ENCODE measurements around the gene R3HDM2.

The R3HDM2 gene

DNA sequence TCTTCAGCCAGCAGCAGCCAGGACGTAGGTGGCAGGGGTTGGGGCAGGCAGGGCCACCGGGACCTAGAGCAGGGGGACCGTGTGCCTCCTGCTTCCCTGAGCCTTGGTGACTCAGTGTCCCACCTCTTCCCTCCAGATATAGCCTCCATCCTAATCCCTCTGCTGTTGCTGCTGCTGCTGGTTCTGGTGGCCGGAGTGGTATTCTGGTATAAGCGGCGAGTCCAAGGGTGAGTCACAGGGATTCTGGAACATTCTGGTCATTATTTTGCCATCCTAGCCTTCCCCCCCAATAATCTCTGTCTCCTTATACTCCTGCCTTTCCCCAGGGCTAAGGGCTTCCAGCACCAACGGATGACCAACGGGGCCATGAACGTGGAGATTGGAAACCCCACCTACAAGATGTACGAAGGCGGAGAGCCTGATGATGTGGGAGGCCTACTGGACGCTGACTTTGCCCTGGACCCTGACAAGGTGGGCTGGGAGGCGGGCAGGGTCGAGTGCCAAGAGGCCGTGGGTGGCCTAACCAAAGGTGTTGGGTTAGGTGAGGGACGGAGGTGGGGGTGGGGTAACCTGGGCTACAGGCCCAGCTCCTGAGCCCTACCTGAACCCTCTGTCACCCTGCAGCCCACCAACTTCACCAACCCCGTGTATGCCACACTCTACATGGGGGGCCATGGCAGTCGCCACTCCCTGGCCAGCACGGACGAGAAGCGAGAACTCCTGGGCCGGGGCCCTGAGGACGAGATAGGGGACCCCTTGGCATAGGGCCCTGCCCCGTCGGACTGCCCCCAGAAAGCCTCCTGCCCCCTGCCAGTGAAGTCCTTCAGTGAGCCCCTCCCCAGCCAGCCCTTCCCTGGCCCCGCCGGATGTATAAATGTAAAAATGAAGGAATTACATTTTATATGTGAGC, 218.8 kb downstream of the R3HDM2 start:
- no peak for TF ChIP-seq CTCF (IDR thresholded peaks at IDR 0.05)
- Mint-ChIP-seq H3K27me3 (ENCODE audit: low read depth, poor library complexity) (peaks cover 32% of the 10 kb centered on the region), H3K4me1 (peaks cover 34% of the 10 kb centered on the region), H3K27ac (no peak overlapping the region), H3K9me3 (no peaks in the 10 kb centered on the region), H3K4me3 (no peak overlapping the region), H3K36me3 (ENCODE audit: low read depth) (peaks cover 13% of the 10 kb centered on the region)
- DNase-seq, result no peak

DNA sequence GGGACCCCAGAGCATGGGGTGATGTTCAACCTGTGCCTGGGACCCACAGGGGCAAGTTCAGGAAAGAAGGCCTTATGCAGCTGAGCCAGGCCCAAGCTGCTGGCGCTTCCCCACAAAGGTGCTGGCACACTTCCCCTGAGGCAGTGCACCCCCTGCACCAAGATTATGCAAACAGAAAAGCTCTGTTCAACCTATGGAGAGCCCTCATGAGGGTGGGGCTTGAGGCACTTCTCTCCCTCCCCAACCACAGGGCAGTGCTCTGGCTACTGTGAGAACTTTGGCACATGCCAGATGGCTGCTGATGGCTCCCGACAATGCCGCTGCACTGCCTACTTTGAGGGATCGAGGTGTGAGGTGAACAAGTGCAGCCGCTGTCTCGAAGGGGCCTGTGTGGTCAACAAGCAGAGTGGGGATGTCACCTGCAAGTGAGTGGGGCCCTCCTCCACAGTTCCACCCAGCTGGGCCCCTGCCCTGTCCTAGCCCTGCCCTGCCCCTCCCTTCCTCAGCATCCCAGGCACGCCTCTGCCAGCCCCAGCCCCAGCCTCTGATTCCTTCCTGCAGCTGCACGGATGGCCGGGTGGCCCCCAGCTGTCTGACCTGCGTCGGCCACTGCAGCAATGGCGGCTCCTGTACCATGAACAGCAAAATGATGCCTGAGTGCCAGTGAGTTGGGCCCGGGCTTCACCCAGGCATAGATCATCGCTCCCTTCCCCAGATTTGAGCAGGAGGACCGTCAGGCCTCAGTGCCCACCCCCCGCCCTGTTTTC, 219.7 kb downstream of the R3HDM2 start:
- H3K27me3 Mint-ChIP-seq (ENCODE audit: low read depth, poor library complexity), result peaks cover 28% of the 10 kb centered on the region
- H3K9me3 Mint-ChIP-seq, result no peaks in the 10 kb centered on the region
- no peak for TF ChIP-seq CTCF (IDR thresholded peaks at IDR 0.05)
- H3K27ac Mint-ChIP-seq, result no peak overlapping the region
- DNase-seq, result no peak
- peaks cover 34% of the 10 kb centered on the region for H3K4me1 Mint-ChIP-seq
- H3K4me3 Mint-ChIP-seq, result no peak overlapping the region
- H3K36me3 Mint-ChIP-seq (ENCODE audit: low read depth), result peaks cover 13% of the 10 kb centered on the region

DNA sequence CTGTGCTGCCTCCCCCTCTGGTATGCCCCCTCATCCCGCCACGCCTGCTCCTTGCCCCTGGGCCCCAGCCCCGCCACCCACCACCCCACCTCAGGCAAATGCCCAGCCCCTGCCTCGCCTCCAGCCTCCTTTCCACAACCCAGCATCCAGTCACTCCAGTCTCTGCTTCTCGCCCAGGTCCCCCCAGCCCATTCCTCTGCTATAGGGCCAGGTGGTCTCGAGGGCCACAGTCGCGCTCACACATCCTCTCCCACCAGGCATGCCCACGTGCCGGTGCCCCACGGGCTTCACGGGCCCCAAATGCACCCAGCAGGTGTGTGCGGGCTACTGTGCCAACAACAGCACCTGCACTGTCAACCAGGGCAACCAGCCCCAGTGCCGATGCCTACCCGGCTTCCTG, 220.4 kb downstream of the R3HDM2 start:
- no peak for DNase-seq
- peaks cover 28% of the 10 kb centered on the region for H3K4me1 Mint-ChIP-seq
- no peak overlapping the region for H3K4me3 Mint-ChIP-seq
- peaks cover 19% of the 10 kb centered on the region for H3K36me3 Mint-ChIP-seq (ENCODE audit: low read depth)
- no peak overlapping the region for H3K27ac Mint-ChIP-seq
- H3K27me3 Mint-ChIP-seq (ENCODE audit: low read depth, poor library complexity), result peaks cover 21% of the 10 kb centered on the region
- no peak for TF ChIP-seq CTCF (IDR thresholded peaks at IDR 0.05)
- H3K9me3 Mint-ChIP-seq, result no peaks in the 10 kb centered on the region

GRCh38 chr12:57209916-57210315, 220.9 kb downstream of the R3HDM2 start:
- Mint-ChIP-seq H3K27ac (no peak overlapping the region), H3K4me1 (peaks cover 23% of the 10 kb centered on the region), H3K4me3 (no peak overlapping the region), H3K9me3 (no peaks in the 10 kb centered on the region), H3K36me3 (ENCODE audit: low read depth) (peaks cover 19% of the 10 kb centered on the region), H3K27me3 (ENCODE audit: low read depth, poor library complexity) (peaks cover 16% of the 10 kb centered on the region)
- TF ChIP-seq CTCF (IDR thresholded peaks at IDR 0.05), result no peak
- DNase-seq, result no peak

DNA sequence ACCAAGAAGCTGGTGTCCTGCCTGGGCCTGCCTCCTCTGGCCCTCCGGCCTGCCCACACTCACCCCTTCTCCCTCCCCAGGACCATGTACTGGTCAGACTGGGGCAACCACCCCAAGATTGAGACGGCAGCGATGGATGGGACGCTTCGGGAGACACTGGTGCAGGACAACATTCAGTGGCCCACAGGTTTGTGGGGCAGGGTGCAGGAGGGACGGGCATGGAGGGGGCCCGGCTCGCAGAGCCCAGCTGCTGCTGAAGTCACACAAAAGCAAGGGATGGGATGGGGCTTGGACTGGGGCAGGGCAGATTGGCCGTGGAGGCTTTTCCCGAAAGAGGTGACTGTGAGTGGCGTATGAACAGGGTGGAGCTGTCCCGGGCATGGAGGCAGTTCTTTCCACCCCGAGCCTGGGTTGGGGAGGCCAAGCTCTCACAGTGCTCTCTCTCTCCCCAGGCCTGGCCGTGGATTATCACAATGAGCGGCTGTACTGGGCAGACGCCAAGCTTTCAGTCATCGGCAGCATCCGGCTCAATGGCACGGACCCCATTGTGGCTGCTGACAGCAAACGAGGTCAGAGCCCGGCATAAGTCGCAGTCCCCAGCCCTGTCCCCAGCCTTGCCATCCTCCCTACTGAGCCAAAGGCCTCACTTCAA, 222.1 kb downstream of the R3HDM2 start:
- H3K4me1 Mint-ChIP-seq, result peaks cover 11% of the 10 kb centered on the region
- no peak overlapping the region for H3K4me3 Mint-ChIP-seq
- no peak for TF ChIP-seq CTCF (IDR thresholded peaks at IDR 0.05)
- peaks cover 4% of the 10 kb centered on the region for H3K27me3 Mint-ChIP-seq (ENCODE audit: low read depth, poor library complexity)
- no peak overlapping the region for H3K27ac Mint-ChIP-seq
- no peak for DNase-seq
- H3K9me3 Mint-ChIP-seq, result no peaks in the 10 kb centered on the region
- H3K36me3 Mint-ChIP-seq (ENCODE audit: low read depth), result peaks cover 19% of the 10 kb centered on the region
